GM19397 (cell line): Measurements from ENCODE around the gene MID2.
"Not testable (repeated sequence)": the region's sequence is repeated elsewhere in the genome, so short reads cannot be mapped to it uniquely, and the experiment has no call there.

Experiments
- ATAC-seq: cut with Tn5 transposase; IDR thresholded peaks from one replicate; pipeline ENCODE4 v1.9.1; 2021; ENCODE audit warnings: mild to moderate bottlenecking, moderate library complexity; ENCODE audit not compliant: unreplicated experiment

Gene MID2

GRCh38 chrX:107935664-107936433 is 110.2 kb downstream of the MID2 start:
- ATAC-seq, result no peak

- no peak for ATAC-seq
These were observed 110.7 kb downstream of the MID2 start for GRCh38 chrX:107936434-107936730.

GRCh38 chrX:107940095-107940494 is 114.4 kb downstream of the MID2 start:
- no peak for ATAC-seq

- not testable (repeated sequence) for ATAC-seq
These were observed 129.7 kb downstream of the MID2 start for GRCh38 chrX:107955337-107955736.

- ATAC-seq, result no peak
These were observed 143.0 kb downstream of the MID2 start for GRCh38 chrX:107968623-107969022.

- ATAC-seq, result no peak
These were observed 144.4 kb downstream of the MID2 start for GRCh38 chrX:107970073-107970472.

- ATAC-seq, result no peak
These were observed 146.0 kb downstream of the MID2 start for GRCh38 chrX:107971636-107972035.
